Measurements from ENCODE around the gene B3GALNT1. TPM values are rescaled to one million over a fixed set of nuclear protein-coding genes. Genes with fewer than 3 reads are reported as not detected.
A peak's percentile ranks its signal among the peaks of the same experiment; 100 is the strongest.

The B3GALNT1 gene
- total and polyA plus RNA-seq, 4 donors, result 4.6 to 24.0 (median 15.3) TPM

- TF ChIP-seq, protein P1, sequence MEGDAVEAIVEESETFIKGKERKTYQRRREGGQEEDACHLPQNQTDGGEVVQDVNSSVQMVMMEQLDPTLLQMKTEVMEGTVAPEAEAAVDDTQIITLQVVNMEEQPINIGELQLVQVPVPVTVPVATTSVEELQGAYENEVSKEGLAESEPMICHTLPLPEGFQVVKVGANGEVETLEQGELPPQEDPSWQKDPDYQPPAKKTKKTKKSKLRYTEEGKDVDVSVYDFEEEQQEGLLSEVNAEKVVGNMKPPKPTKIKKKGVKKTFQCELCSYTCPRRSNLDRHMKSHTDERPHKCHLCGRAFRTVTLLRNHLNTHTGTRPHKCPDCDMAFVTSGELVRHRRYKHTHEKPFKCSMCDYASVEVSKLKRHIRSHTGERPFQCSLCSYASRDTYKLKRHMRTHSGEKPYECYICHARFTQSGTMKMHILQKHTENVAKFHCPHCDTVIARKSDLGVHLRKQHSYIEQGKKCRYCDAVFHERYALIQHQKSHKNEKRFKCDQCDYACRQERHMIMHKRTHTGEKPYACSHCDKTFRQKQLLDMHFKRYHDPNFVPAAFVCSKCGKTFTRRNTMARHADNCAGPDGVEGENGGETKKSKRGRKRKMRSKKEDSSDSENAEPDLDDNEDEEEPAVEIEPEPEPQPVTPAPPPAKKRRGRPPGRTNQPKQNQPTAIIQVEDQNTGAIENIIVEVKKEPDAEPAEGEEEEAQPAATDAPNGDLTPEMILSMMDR (IDR thresholded peaks at IDR 0.05; ENCODE audit: control extremely low read depth, extremely low read depth), result no peak
- Histone ChIP-seq H3K9ac (ENCODE audit: insufficient read depth in 1 of 2, low read length in 2 of 2) (no peak overlapping the region), H3K4me1 (ENCODE audit: control insufficient read depth in 5 of 5, insufficient read depth in 5 of 5, low read length in 5 of 5) (no peaks in the 10 kb centered on the region), H3K36me3 (ENCODE audit: control insufficient read depth in 4 of 4, insufficient read depth in 4 of 4, low read length in 4 of 4) (no peaks in the 10 kb centered on the region), H3K4me3 (no peak overlapping the region), H3K9me3 (ENCODE audit: control insufficient read depth in 4 of 4, insufficient read depth in 3 of 4, low read length in 3 of 4) (no peaks in the 10 kb centered on the region), H3K27me3 (ENCODE audit: control insufficient read depth in 3 of 3, insufficient read depth in 3 of 3, low read length in 2 of 3) (no peaks in the 10 kb centered on the region), H3K27ac (ENCODE audit: low read depth in 1 of 2, low read length in 1 of 2) (no peak overlapping the region)
- 68 to 70% methylated on average over 4 of the region's 4 CpGs for WGBS, 2 donors
- ATAC-seq (ENCODE audit: insufficient read depth, low FRiP score), result no peak
- no peak for DNase-seq
Measured at GRCh38 chr3:161049683-161050248, 55.4 kb downstream of the B3GALNT1 start.

DNA sequence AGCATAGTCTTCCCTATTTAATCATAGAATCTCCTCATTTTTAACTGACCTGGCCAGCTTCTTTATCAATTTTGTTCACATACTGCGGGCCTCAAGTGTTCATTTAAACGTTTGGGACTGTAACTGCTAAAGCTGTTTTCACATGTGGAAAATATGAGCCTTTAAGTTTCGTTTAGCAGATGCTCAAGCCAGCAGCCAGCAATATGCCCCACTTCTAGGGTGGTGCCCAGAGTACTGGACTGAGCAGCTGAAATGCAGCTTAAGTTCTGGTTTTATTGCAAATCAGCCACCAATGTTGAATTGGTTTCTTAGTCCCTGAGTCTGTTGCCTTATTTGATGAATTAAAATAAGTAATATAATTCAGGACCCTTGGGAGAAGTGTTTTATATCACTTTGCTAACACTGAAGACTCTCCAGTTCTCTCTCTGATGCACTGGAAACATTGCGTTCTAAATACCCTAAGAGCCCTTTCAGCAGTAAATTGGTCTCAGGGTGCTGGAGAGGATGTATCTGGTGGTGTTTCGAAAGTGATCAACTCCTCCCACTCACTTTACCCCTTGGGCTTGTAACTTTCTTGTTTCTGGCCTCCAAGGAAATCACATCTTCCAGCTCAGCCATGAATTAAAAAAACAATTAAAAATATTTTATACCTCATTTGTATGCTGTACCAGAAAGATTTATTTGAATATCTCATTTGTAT, 61.7 kb downstream of the B3GALNT1 start:
- 84 to 87% methylated on average over 5 of the region's 5 CpGs for WGBS, 2 donors
- TF ChIP-seq, protein P1 (IDR thresholded peaks at IDR 0.05; ENCODE audit: control extremely low read depth, extremely low read depth), result no peak

DNA sequence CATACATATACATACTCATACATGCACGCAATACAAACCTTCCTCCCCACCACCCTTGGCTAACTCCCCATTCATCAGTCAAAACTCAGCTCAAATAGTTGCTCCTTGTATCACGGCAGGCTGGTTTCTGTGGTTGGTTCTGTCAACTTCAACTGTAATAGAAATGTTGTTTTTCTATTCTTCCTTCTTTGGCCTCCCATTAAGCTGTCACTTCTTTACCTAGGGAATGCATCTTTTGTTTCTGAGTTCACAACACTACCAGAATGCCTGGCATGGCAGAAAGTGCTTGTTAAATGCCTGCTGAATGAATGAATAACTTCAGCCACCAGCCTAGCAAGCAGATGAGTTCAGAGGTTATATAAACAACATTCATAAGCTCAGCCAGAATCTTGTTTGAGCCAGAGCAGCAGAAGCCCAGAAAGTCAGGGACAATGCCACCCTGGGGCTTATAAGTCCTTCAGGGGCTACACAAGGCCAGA, 63.1 kb downstream of the B3GALNT1 start:
- DNase-seq (peak in 2 of 3 donors; percentile 8 to 41), ATAC-seq (ENCODE audit: insufficient read depth, low FRiP score) (no peak)
- 77 to 90% methylated on average over 2 of the region's 2 CpGs for WGBS, 2 donors
- Histone ChIP-seq H3K36me3 (ENCODE audit: control insufficient read depth in 4 of 4, insufficient read depth in 4 of 4, low read length in 4 of 4) (no peaks in the 10 kb centered on the region), H3K4me3 (no peak overlapping the region), H3K27ac (ENCODE audit: low read depth in 1 of 2, low read length in 1 of 2) (no peak overlapping the region), H3K27me3 (ENCODE audit: control insufficient read depth in 3 of 3, insufficient read depth in 3 of 3, low read length in 2 of 3) (no peaks in the 10 kb centered on the region), H3K4me1 (ENCODE audit: control insufficient read depth in 5 of 5, insufficient read depth in 5 of 5, low read length in 5 of 5) (no peaks in the 10 kb centered on the region), H3K9ac (ENCODE audit: insufficient read depth in 1 of 2, low read length in 2 of 2) (no peak overlapping the region), H3K9me3 (ENCODE audit: control insufficient read depth in 4 of 4, insufficient read depth in 3 of 4, low read length in 3 of 4) (no peaks in the 10 kb centered on the region)
- TF ChIP-seq, protein P1 (IDR thresholded peaks at IDR 0.05; ENCODE audit: control extremely low read depth, extremely low read depth), result no peak

More for the DNA sequence above, 61.7 kb downstream of the B3GALNT1 start:
- Histone ChIP-seq H3K36me3 (ENCODE audit: control insufficient read depth in 4 of 4, insufficient read depth in 4 of 4, low read length in 4 of 4) (no peaks in the 10 kb centered on the region), H3K9me3 (ENCODE audit: control insufficient read depth in 4 of 4, insufficient read depth in 3 of 4, low read length in 3 of 4) (no peaks in the 10 kb centered on the region), H3K9ac (ENCODE audit: insufficient read depth in 1 of 2, low read length in 2 of 2) (no peak overlapping the region), H3K27me3 (ENCODE audit: control insufficient read depth in 3 of 3, insufficient read depth in 3 of 3, low read length in 2 of 3) (no peaks in the 10 kb centered on the region), H3K4me3 (no peak overlapping the region), H3K4me1 (ENCODE audit: control insufficient read depth in 5 of 5, insufficient read depth in 5 of 5, low read length in 5 of 5) (no peaks in the 10 kb centered on the region), H3K27ac (ENCODE audit: low read depth in 1 of 2, low read length in 1 of 2) (no peak overlapping the region)
- no peak for DNase-seq
- no peak for ATAC-seq (ENCODE audit: insufficient read depth, low FRiP score)
